GM19043 (cell line): ENCODE results near the gene CHEK1.
"Not testable (repeated sequence)": the region's sequence is repeated elsewhere in the genome, so short reads cannot be mapped to it uniquely, and the experiment has no call there.

Experiments used
- ATAC-seq: cut with Tn5 transposase; IDR thresholded peaks from one replicate; pipeline ENCODE4 v1.9.1; 2021; ENCODE audit warnings: low read depth; ENCODE audit not compliant: unreplicated experiment

CHEK1 gene

DNA sequence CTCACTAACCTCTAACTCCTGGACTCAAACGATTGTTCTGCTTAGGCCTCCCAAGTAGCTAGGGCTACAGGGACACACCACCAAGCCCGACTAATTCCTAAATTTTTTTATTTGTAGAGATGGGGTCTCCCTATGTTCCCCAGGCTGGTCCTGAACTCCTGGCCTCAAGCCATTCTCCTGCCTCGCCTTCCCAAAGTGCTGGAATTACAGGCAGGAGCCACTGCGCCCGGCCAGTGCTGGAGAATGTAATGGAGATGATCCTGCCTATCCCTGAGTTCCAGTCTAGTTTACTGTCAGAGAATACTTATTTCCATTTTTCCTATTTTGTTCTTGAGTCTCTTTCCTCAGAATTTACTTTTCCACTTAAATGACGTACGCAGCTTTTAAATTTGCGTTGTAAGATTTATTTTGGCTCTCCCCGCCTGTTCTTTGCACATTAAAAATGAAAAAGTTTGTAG is at the start of gene CHEK1:
CHEK1 (plus strand) TSS at position 408 of the 458 bp plus-strand sequence. CDS start 1,606 bp downstream, outside the sequence.
- ATAC-seq = no peak

DNA sequence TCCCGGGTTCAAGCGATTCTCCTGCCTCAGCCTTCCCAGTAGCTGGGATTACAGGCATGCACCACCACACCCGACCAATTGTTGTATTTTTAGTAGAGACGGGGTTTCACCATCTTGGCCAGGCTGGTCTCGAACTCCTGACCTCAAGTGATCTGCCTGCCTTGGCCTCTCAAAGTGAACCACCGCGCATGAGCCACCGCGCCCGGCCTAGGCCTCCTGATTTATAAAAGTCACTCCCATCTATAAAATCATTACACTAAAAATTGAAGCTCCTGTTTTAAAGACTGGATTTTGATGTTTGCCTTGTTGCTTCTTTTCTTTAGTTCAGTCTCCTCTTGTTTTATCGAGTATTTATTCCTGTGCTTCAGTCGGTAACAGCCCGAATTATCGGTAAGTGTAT is 47.8 kb upstream of the CHEK1 start:
- not testable (repeated sequence) for ATAC-seq

DNA sequence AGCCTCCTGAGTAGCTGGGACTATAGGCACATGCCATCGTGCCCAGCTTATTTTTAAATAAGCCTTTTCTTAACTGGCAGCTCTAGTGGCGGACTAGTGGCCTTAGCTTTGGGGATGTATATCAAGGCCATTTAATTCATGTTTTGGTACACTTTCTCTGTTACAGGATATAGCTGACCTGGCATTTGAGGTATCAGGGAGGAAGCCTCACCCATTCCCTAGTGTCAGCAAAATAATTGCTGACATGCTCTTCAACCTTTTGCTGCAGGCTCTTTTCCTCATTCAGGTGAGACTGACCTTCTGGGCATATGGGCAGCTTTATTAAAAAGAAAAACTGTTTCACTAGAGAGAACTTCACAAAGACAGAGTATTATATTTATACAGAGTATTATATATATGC is 46.2 kb upstream of the CHEK1 start:
- ATAC-seq = no peak

DNA sequence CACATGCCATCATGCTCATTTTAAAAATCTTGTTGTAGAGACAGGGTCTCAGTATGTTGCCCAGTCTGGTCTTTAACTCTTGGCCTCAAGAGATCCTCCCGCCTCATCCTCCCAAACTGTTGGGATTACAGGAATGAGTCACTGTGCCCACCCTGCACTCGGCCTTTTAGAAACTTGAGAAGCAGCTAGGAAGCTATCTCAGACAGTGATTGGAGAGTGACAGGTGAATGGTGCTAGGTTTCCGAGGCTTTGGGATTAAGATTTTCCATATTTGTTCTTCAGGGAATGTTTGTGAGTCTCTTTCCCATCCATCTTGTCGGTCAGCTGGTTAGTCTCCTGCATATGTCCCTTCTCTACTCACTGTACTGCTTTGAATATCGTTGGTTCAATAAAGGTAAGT is 45.2 kb upstream of the CHEK1 start:
- ATAC-seq = no peak

DNA sequence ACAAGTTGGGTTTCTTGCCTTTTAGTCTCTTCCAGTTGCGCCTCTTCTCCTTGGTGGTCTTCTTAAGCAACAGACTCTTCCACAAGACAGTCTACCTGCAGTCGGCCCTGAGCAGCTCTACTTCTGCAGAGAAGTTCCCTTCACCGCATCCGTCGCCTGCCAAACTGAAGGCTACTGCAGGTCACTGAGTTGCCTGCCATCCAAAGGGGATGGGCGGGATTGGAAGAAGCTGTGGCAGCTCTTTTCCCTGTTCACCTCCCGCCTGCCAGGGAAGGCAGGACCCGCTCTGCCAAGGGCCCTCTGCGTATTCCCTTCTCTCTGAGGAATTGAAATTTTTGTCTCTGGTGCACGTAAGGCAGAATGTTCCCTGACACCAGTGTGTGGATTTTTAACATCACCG is 41.5 kb upstream of the CHEK1 start:
- no peak for ATAC-seq

DNA sequence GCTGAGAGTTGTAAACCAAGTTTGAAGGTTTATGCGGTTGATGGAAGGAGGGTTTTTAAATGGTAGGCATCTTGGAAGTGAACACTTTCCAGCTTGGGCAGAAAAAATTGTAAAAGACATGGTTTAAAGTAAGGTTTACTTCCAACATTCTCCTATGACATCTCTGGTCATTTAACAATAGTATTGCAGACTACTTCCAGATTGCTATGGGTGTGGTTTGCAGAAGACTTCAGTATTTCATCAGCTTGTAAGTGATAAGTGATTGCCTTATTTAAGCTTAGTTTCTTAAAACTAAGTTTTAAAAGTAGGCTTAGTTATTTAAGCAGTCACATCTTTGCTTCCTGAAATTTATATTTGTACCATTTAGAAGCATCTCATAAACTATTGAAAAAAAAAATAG is 39.5 kb upstream of the CHEK1 start:
- no peak for ATAC-seq

DNA sequence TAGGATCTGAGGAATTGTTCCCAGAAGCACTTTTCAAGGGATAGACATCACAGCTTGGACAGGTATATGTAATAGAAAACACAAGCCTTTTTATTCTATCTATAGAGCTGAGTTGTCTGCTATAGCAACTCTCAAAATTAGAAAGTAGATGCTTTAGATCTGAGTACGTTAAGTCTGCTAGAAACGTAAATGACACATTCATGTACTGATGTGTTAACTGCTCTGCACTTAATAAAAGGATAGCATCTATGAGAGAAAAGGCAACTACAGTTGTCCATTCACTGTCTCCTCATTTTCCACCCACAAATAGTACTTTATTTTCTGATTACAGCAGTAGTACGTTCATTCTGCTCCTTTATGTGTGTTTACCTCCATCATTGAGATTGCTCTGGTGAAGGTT is 38.3 kb upstream of the CHEK1 start:
- ATAC-seq = no peak

DNA sequence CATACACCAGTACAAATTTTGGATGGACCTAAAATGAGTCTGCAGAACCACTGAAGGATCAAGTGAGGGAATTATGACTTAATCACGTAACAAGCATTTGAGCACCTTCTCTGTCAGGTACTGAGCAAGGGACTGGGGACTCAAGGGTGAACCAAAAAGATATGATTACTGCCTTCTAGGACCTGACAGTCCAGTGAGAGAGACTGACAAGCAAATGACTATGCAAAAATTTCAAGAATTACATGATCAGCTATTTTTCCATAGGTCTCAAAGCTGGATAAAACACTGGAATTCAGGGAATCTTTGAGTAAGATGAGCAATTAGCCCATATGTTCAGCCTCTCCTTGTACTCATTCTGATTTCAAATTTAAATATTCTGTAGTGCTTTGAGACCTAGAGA is 37.5 kb upstream of the CHEK1 start:
- no peak for ATAC-seq

DNA sequence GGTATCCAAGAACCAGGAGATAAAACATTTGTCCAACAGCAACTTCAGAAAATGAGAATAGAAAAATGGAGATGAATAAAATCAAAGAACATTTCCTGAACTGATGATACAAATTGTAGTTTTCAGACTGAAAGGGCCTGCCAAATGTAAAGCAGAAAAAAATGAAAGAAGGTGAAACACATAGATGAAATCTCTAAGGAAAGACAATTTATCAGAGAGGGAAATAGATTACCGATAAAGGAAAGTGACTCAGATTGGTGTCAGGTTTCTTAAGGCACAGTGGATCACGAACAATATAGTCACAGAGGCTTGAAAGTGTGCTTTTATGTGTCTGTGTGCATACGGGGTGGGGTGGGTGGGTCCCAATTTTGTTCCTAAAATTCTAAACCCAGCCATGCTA is 36.5 kb upstream of the CHEK1 start:
- no peak for ATAC-seq

DNA sequence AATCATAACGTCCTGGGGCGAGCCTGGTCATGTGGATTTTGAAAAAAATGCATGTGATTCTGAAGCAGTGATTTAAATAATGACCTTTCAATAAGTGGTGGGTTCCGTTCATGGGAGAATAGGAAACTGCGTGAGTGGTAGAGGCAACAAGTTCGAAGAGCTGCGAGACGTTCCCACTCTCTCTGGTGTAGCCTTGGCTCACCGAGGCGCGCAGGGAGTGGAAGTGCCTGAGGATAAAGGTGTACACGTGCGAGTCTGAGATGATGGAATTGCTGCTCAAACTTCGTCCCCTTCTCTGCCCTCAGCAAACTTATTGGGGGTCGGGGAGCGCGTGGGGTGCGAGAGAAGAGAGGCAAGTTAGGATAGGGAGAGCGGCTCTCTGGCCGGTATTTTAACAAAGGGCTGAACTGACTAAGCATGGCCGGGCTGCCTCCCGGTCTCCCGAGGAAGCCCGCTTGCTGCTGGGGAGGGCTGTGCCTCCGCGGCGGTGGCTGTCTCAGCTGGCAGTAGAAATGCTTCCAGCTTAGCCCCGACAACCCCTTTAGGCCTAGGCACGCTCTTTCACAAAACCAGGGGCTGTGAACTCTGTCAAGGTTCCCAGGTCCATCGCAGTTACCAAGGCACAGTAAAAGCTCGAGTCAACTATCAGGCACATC is 33.2 kb upstream of the CHEK1 start:
- peak; percentile 16 for ATAC-seq

DNA sequence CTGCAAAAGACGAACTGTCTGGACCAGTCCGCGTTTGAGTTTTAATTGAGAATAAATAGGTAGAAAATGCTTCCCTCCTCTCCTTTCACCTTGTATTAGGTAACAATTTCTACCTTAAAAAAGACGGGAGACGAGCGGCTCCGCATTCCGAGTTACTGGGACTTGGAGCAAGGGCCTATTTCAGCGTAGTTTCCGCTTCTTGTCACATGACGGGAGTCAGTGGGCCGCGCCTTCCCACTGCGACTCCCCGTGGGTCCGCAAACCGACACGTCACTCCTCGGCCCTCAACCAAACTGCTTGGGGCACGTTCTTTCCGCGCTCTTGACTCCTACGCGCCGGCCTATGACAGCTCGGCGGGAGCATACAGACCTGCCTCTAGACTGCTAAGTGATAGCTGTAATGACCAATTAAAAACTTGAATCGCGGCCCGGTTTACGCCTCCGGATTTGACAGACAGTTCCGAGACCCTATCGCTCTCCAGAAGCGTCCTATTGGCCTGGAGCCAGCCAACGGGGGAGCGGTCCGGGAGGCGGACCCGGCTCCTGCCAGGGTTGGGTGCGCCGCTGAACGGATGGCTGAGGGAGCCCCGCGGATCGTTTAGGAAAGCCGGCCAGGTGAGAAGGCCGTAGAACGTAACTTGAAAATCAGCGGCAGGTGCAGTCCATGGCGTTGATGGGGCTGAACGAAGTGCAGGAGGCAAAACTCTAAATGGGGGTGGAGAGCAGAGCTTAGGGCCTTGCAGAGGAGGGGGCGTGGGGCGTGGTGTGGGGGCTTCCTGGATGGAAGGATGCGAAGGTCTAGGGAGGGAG is 32.5 kb upstream of the CHEK1 start, which contains the start of gene STT3A:
STT3A (plus strand) TSS at position 548 of the 809 bp plus-strand sequence. CDS start 3,064 bp downstream, outside the sequence.
- ATAC-seq = peak; percentile 96

DNA sequence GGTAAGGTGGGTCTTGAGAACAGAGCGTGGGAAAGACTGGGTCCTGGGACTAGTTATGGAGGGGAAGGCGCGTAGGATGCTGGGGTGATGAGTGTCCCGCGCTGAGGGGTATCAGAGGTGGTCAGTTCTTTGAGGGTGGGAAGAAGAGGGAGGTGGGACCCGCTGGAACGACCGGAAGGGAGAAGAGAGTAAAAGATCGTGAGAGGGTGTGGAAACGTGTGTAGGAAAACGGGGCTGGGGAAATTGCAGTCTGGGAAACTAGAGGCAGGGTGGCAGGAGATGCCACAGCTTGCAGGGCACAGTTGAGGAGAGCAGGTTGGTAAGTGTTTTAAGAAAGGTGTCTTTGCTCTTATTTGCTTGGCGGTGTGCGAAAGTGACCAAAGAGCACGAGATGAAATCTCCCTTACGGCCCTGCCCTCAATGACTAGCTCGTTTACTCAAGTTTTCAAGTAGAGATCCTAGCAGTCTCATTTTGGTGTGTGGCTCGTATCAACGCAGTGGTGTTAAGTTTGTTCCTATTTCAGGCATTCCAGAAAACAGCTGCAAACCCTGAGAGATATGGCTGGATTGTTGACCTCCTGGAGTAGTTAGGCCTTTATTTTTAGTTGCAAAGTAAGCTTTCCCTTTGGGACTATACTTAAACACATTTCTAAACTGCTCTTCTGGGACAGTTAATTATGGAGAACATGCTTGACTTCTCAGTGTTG is 31.7 kb upstream of the CHEK1 start:
- ATAC-seq = no peak

DNA sequence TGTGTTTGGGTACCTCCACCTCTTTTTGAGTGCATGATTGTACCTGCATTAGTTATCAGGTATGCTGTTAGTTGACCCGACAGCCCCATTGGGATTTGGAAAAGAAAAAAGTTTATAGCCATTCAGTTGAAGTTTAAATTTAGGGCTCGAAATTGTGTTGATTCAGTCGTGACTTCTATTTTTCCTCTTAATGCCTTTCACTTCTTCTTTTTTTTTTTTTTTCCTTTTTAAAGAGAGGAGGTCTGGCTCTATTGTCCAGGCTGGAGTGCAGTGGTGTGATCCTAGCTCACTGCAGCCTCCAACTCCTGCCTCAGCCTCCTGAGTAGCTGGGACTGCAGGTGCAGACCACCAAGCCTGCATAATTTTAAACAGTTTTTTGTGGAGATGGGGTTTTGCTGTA is 30.0 kb upstream of the CHEK1 start:
- no peak for ATAC-seq

DNA sequence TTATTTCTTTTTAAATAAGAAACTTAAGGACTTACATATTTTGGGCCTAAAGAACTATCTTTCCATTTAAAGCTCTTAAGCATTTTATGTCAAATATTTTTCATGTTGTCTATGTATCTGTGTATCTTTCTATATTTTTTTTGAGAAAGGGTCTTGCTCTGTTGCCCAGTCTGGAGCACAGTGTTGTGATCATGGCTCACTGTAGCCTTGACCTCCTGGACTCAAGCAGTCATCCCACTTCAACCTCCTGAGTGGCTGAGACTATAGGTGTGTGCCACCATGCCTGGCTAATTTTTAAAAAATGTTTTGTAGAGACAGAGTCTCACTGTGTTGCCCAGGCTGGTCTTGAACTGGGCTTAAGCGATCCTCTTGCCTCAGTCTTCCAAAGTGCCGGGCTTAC is 24.3 kb upstream of the CHEK1 start:
- no peak for ATAC-seq

DNA sequence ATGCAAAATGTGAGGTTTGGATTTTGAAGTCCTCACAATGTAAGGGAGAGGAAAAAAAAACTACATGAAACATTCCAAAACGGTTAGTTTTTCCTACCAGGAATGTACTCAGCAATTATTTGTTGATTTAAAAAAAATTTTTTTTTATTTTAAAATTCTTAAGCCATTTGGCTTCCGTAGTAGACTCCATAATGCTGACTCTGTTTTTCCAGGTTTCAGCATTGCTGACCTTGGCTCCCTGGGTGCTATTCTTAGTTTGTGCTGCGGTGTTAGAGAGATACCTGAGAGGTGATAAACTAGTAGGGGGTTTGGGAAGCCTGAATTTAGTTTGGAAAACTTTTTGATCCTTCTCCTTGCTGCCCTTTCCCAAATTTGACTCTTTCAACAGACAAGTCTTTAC is 21.8 kb upstream of the CHEK1 start:
- no peak for ATAC-seq

DNA sequence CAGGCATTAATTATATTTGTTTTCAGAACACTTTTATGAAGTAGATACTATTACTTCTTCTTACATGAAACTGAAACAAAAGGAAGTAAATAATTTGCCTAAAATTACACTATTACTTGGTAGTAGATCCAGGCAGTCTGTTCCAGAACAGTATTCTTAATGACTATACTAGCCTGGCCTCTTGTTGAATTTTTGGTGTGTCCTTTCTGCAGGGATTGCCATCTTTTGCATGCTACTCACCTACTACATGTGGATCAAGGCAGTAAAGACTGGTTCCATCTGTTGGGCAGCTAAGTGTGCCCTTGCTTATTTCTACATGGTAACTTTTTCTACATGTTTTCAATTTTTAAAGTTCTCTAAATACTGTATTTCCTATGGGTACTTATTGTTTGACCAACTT is 19.5 kb upstream of the CHEK1 start:
- ATAC-seq = no peak

DNA sequence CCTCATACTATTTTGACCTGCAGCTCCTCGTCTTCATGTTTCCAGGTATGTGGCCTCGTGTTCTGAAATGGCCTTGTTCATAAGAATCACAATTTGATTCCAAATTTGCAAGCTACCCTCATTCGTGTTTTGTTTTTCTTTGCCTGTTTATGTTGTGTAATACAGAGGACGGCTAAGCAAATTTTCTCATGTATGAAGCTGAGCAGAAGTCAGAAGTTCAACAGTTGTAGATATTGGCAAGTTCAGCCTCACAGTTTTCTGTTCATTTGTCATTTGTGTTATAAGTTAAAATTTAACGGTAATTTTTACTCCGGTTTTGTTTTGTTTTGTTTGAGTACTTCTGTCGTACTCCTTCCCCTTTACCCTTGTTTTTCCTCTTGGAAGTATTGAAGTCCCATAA is 15.4 kb upstream of the CHEK1 start:
- ATAC-seq = no peak

DNA sequence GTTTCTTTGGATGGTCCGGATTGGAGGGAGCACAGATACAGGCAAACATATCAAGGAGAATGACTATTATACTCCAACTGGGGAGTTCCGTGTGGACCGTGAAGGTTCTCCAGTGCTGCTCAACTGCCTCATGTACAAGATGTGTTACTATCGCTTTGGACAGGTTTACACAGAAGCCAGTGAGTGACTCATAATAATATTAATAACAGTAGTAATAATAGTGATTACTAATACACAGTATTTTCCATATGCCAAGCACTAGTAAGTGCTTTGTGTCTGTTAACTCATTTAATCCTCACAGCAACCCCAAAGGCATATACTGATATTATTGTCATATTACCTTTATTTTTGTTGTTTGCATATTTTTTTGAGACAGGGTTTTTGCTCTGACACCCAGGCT is 6.6 kb upstream of the CHEK1 start:
- no peak for ATAC-seq

DNA sequence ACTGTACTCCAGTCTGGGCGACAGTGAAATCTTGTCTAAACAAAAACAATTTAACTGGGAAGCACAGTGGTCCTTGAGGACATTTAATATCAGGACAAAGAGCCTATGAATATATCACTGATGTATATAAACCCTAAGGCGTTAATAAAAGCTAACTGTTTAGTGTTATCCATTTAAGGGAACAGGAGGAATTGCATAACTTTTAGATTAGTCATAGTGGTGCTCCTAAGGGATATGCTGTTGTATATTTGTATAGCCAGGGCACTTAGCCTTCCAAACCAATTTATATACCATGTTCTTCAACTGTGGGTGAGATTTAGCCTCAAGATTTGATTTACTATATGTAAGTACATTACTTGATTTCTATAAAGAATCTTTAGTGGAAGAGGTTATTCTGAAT is 3.0 kb upstream of the CHEK1 start:
- no peak for ATAC-seq

DNA sequence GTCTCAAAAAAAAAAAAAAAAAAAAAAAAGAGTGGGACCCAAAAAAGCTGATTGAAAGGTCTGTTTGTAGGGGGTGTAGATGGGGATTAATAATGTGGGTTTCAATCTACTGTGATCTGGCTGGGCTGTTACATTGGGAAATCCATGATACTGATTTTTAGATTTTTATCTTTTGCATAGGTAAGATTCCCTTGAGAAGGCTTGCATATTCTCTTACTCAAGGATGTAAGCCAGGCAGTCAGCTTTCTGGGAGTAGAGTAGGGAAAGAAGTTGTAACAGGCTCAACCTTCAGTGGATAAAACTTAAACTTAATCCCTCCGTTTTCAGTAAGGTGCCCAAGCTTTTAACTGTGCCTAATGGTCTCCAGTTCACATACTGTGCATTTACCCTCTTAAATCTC is 1.9 kb upstream of the CHEK1 start:
- no peak for ATAC-seq

DNA sequence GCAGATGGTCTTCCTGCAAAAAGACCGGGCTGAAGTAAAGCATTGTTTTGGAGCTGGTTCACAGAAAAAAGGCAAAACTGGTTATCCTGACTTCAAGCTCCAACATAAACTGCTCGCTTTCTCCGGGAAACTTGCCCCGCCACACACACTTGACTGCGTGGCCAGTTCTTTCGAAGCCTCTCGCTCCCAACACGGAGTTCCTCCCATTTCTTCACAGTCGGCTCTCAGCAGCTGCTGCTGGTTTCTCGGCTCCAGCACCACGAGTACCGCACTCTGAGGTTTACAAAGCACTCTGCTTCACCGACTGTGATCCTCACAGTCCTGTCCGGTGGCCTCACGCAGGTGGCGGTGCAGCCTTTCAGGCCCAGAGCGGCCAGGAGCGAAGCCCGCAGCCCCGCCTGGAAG is 264 bp downstream of the CHEK1 start:
- no peak for ATAC-seq
